Peyer's patch (tissue), 4 donors: ENCODE data around the gene SRD5A1.

ENCODE experiments used
- POLR2A ChIP-seq, 2 donors: fragments of 450-650 bp; IDR thresholded peaks; one replicate each; pipeline ENCODE4 v1.5.1; 2017; ENCODE audit warnings: antibody characterized with exemption in 2 of 2, mild to moderate bottlenecking in 2 of 2, moderate library complexity in 2 of 2
- TF ChIP-seq, protein P1 (sequence below), 6 experiments: fragments of 450-650 bp in 4 of 6; fragments of 200-600 bp in 2 of 6; sonication (generic) in 1 of 6; IDR thresholded peaks; one replicate each; pipeline ENCODE4 v1.5.1; 2017 to 2019; ENCODE audit warnings: antibody characterized with exemption in 6 of 6, mild to moderate bottlenecking in 3 of 6, moderate library complexity in 1 of 6

- TF ChIP-seq, protein P1, sequence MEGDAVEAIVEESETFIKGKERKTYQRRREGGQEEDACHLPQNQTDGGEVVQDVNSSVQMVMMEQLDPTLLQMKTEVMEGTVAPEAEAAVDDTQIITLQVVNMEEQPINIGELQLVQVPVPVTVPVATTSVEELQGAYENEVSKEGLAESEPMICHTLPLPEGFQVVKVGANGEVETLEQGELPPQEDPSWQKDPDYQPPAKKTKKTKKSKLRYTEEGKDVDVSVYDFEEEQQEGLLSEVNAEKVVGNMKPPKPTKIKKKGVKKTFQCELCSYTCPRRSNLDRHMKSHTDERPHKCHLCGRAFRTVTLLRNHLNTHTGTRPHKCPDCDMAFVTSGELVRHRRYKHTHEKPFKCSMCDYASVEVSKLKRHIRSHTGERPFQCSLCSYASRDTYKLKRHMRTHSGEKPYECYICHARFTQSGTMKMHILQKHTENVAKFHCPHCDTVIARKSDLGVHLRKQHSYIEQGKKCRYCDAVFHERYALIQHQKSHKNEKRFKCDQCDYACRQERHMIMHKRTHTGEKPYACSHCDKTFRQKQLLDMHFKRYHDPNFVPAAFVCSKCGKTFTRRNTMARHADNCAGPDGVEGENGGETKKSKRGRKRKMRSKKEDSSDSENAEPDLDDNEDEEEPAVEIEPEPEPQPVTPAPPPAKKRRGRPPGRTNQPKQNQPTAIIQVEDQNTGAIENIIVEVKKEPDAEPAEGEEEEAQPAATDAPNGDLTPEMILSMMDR (IDR thresholded peaks at IDR 0.05): no peak
- no peak for TF ChIP-seq POLR2A (IDR thresholded peaks at IDR 0.05)
Measured at GRCh38 chr5:6721442-6721841, 88.2 kb downstream of the SRD5A1 start.
